Keratinocyte (primary cell): ENCODE results near the gene TNS4. TPM values are rescaled to one million over a fixed set of nuclear protein-coding genes. Genes with fewer than 3 reads are reported as not detected.

ENCODE experiments used
- DNase-seq: peaks from one replicate; pipeline ENCODE4 v3.0.0-alpha.2; 2011; ENCODE audit warnings: low read depth, missing footprints, low spot score
- FAIRE-seq: peaks from 2 replicates; lab custom pipeline; 2011; peaks lifted over from hg19 to GRCh38; lab: Jason Lieb, UNC
- H2AFZ ChIP-seq: 2 replicates; pipeline ENCODE4 v1.6.0; 2012; ENCODE audit warnings: low read length, control low read depth, inconsistent platforms; ENCODE audit not compliant: control insufficient read depth
- H3K27ac ChIP-seq: 2 replicates; pipeline ENCODE4 v1.5.1; 2011; ENCODE audit warnings: low read length; ENCODE audit not compliant: control insufficient read depth, insufficient read depth
- H3K27me3 ChIP-seq: 3 replicates; pipeline ENCODE4 v1.6.0; 2011; ENCODE audit warnings: low read length; ENCODE audit not compliant: control insufficient read depth, insufficient read depth; ENCODE audit errors: extremely low read depth
- H3K36me3 ChIP-seq, 2 experiments: 2 replicates in 1 of 2; 3 replicates in 1 of 2; pipeline ENCODE4 v1.5.1; 2011; ENCODE audit warnings: low read length in 2 of 2, mild to moderate bottlenecking in 1 of 2; ENCODE audit not compliant: control insufficient read depth in 2 of 2, insufficient read depth in 2 of 2; ENCODE audit errors: extremely low read depth in 1 of 2
- H3K4me1 ChIP-seq: 3 replicates; pipeline ENCODE4 v1.5.1; 2011; ENCODE audit warnings: low read length; ENCODE audit not compliant: control insufficient read depth, insufficient read depth; ENCODE audit errors: extremely low read depth
- H3K4me2 ChIP-seq: 3 replicates; pipeline ENCODE4 v1.6.0; 2011; ENCODE audit warnings: low read depth, low read length; ENCODE audit not compliant: control insufficient read depth, insufficient read depth; ENCODE audit errors: extremely low read depth
- H3K4me3 ChIP-seq, 3 experiments: fragments of 200-600 bp in 1 of 3; sonication (generic) in 1 of 3; 2 replicates in 2 of 3; 3 replicates in 1 of 3; pipeline ENCODE4 v1.5.1; 2011 to 2016; ENCODE audit warnings: low read length in 3 of 3, mild to moderate bottlenecking in 3 of 3, control low read depth in 2 of 3, inconsistent platforms in 1 of 3, low read depth in 1 of 3, mixed read lengths in 1 of 3, mixed run types in 1 of 3, moderate library complexity in 1 of 3; ENCODE audit not compliant: control insufficient read depth in 2 of 3, insufficient read depth in 2 of 3; ENCODE audit errors: extremely low read depth in 1 of 3
- H3K79me2 ChIP-seq: 2 replicates; pipeline ENCODE4 v1.6.0; 2012; ENCODE audit warnings: low read length; ENCODE audit not compliant: control insufficient read depth, insufficient read depth
- H3K9ac ChIP-seq: 3 replicates; pipeline ENCODE4 v1.6.0; 2011; ENCODE audit warnings: low read length; ENCODE audit not compliant: control insufficient read depth, insufficient read depth; ENCODE audit errors: extremely low read depth
- H3K9me1 ChIP-seq: 3 replicates; pipeline ENCODE4 v1.6.0; 2011; ENCODE audit warnings: low read length; ENCODE audit not compliant: control insufficient read depth, insufficient read depth; ENCODE audit errors: extremely low read depth
- H3K9me3 ChIP-seq: 2 replicates; pipeline ENCODE4 v1.5.1; 2012; ENCODE audit warnings: low read depth, low read length; ENCODE audit not compliant: control insufficient read depth
- H4K20me1 ChIP-seq: 3 replicates; pipeline ENCODE4 v1.6.0; 2011; ENCODE audit warnings: low read length; ENCODE audit not compliant: control insufficient read depth, insufficient read depth; ENCODE audit errors: extremely low read depth
- CTCF ChIP-seq, 3 experiments: IDR thresholded peaks in 1 of 3; conservative IDR thresholded peaks in 1 of 3; optimal IDR thresholded peaks in 1 of 3; 2 replicates in 2 of 3; 3 replicates in 1 of 3; pipeline versions ENCODE3 to v1.5.1; 2011; ENCODE audit warnings: low read length in 3 of 3, mild to moderate bottlenecking in 3 of 3, moderate library complexity in 2 of 3, control low read depth in 1 of 3, inconsistent platforms in 1 of 3; ENCODE audit not compliant: insufficient read depth in 2 of 3; ENCODE audit errors: extremely low read depth in 1 of 3
- EZH2 ChIP-seq: IDR thresholded peaks from one replicate; pipeline ENCODE4 v1.6.1; 2012; ENCODE audit warnings: inconsistent platforms, mild to moderate bottlenecking, low read length, moderate library complexity
- dilution Hi-C: fragments of 300-500 bp; cut with MboI; formaldehyde crosslinking; loops from one replicate; pipeline ENCODE4 v1.7.0; 2020; ENCODE audit warnings: low sequenced_read_pairs; ENCODE audit not compliant: extremely low pct_ligation_motif_present
- polyA plus RNA-seq, 5 experiments: library from polyadenylated mRNA; depleted of rRNA in 3 of 5; stranded (reverse) in 3 of 5; stranded (forward) in 1 of 5; unstranded in 1 of 5; fragments of >200 nt; gene quantifications; 1 replicate in 1 of 5; 2 replicates in 3 of 5; 3 replicates in 1 of 5; pipeline versions ENCODE4 v1.2.1 to v1.2.3, GENCODE V29; 2011 to 2012; ENCODE audit warnings: missing spikeins in 2 of 5, low read depth in 1 of 5, low replicate concordance in 1 of 5

Gene TNS4
- polyA plus RNA-seq, 1 donor (not counting 4 experiments of a cell fraction or from before 2014, with no cell fraction given), result 160 TPM

- H3K9ac ChIP-seq, result no peak overlapping the region
- FAIRE-seq, result no peak
Measured at GRCh38 chr17:40454613-40454995, 46.8 kb downstream of the TNS4 start.

GRCh38 chr17:40453881-40454612, 47.4 kb downstream of the TNS4 start:
- no peaks in the 10 kb centered on the region for H3K79me2 ChIP-seq
- H3K4me3 ChIP-seq, result no peak overlapping the region
- H3K9ac ChIP-seq, result no peak overlapping the region
- no peak overlapping the region for H3K4me2 ChIP-seq
- H3K27ac ChIP-seq, result no peak overlapping the region
- no peaks in the 10 kb centered on the region for H4K20me1 ChIP-seq
- FAIRE-seq, result no peak
- H3K4me1 ChIP-seq, result peaks cover 32% of the 10 kb centered on the region
- no peaks in the 10 kb centered on the region for H3K36me3 ChIP-seq
- H3K9me3 ChIP-seq, result no peaks in the 10 kb centered on the region
- no peak for TF ChIP-seq EZH2
- no peak for TF ChIP-seq CTCF (optimal IDR thresholded peaks at IDR 0.05 in 1 of 3, IDR thresholded peaks at IDR 0.05 in 1 of 3, conservative IDR thresholded peaks at IDR 0.05 in 1 of 3; ENCODE audit: extremely low read depth in 1 of 3, insufficient read depth in 2 of 3, low read length in 3 of 3)
- H3K9me1 ChIP-seq, result no peaks in the 10 kb centered on the region
- dilution Hi-C loops, result no loop called here
- no peak overlapping the region for H2AFZ ChIP-seq
- no peak for DNase-seq
- H3K27me3 ChIP-seq, result peaks cover 14% of the 10 kb centered on the region

More at GRCh38 chr17:40454613-40454995, 46.8 kb downstream of the TNS4 start:
- DNase-seq, result no peak
- no peak overlapping the region for H3K4me3 ChIP-seq
- H3K9me3 ChIP-seq, result no peaks in the 10 kb centered on the region
- dilution Hi-C loops, result no loop called here
- no peaks in the 10 kb centered on the region for H3K9me1 ChIP-seq
- H3K27ac ChIP-seq, result no peak overlapping the region
- H4K20me1 ChIP-seq, result no peaks in the 10 kb centered on the region
- no peak overlapping the region for H2AFZ ChIP-seq
- no peaks in the 10 kb centered on the region for H3K79me2 ChIP-seq
- peak in 1 of 3 experiments; percentile 14 for TF ChIP-seq CTCF (optimal IDR thresholded peaks at IDR 0.05 in 1 of 3, IDR thresholded peaks at IDR 0.05 in 1 of 3, conservative IDR thresholded peaks at IDR 0.05 in 1 of 3; ENCODE audit: extremely low read depth in 1 of 3, insufficient read depth in 2 of 3, low read length in 3 of 3)
- TF ChIP-seq EZH2, result no peak
- H3K36me3 ChIP-seq, result no peaks in the 10 kb centered on the region
- H3K4me1 ChIP-seq, result peaks cover 35% of the 10 kb centered on the region
- H3K27me3 ChIP-seq, result peaks cover 14% of the 10 kb centered on the region
- H3K4me2 ChIP-seq, result no peak overlapping the region
